Right lobe of liver (tissue), 4 donors: Measurements from ENCODE around the gene UBE2M.

ENCODE experiments used
- POLR2A ChIP-seq: fragments of 450-650 bp; IDR thresholded peaks from one replicate; pipeline ENCODE4 v1.6.1; 2017; ENCODE audit warnings: antibody characterized with exemption, mild to moderate bottlenecking
- TF ChIP-seq, protein P1 (sequence below), 4 donors: fragments of 200-600 bp in 3 of 4; fragments of 450-650 bp in 1 of 4; IDR thresholded peaks; one replicate each; pipeline versions ENCODE4 v1.5.1 to v1.8.0; 2016 to 2022; ENCODE audit warnings: antibody characterized with exemption in 4 of 4, mild to moderate bottlenecking in 2 of 4
- donor health status: DM: no; HTN: no; CAD: no.
- donor health status: DM: no; HTN: no; CAD: no.
- donor health status: DM: no; HTN: yes; CAD: no.

DNA sequence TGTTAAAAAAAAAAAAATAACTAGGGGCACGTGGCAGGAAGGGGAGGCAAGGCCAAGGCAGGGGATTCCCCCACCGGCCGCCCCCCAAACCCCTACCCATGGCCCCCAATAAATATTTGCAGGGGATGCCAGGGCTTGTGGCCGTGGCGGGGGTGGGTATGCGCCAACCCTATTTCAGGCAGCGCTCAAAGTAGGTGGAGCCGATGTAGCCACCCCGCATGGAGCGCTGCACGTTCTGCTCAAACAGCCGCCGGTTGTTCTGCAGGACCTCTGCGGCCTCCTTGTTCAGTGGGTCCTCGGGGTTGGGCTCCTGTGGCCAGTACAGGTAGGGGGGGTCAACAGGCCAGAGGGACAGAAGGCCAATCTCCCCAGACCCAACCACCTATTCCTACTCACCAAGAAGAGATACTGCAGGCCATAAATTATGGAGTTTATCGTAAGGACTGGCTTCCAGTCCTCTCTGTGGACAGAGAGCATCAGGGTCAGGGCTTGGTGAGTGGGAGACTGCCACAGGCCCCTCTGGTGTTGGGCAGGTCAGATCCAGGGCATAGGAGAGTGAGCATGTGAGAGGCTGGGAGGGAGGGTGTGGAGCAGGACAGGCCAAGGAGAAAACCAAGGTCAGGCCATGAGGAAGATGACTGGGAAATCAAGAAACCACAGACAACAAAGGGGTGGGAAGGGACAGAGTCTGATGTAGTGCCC lies 2.3 kb downstream of the UBE2M start:
- no peak for TF ChIP-seq POLR2A
- TF ChIP-seq, protein P1, sequence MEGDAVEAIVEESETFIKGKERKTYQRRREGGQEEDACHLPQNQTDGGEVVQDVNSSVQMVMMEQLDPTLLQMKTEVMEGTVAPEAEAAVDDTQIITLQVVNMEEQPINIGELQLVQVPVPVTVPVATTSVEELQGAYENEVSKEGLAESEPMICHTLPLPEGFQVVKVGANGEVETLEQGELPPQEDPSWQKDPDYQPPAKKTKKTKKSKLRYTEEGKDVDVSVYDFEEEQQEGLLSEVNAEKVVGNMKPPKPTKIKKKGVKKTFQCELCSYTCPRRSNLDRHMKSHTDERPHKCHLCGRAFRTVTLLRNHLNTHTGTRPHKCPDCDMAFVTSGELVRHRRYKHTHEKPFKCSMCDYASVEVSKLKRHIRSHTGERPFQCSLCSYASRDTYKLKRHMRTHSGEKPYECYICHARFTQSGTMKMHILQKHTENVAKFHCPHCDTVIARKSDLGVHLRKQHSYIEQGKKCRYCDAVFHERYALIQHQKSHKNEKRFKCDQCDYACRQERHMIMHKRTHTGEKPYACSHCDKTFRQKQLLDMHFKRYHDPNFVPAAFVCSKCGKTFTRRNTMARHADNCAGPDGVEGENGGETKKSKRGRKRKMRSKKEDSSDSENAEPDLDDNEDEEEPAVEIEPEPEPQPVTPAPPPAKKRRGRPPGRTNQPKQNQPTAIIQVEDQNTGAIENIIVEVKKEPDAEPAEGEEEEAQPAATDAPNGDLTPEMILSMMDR (IDR thresholded peaks at IDR 0.05): no peak
